ES-I3 (cell line): ENCODE results near the gene NTN4.
A peak's percentile ranks its signal among the peaks of the same experiment; 100 is the strongest.
"Not testable (repeated sequence)": the region's sequence is repeated elsewhere in the genome, so short reads cannot be mapped to it uniquely, and the experiment has no call there.

Experiments
- H3K36me3 ChIP-seq: 2 replicates; pipeline ENCODE4 v1.6.1; 2013; ENCODE audit warnings: mild to moderate bottlenecking, low read length, control low read depth, moderate library complexity; ENCODE audit not compliant: insufficient read depth
- H3K4me1 ChIP-seq: 2 replicates; pipeline ENCODE4 v1.6.1; 2013; ENCODE audit warnings: mild to moderate bottlenecking, control low read depth, low read length; ENCODE audit not compliant: insufficient read depth
- H3K9ac ChIP-seq: 2 replicates; pipeline ENCODE4 v1.6.1; 2013; ENCODE audit warnings: low read depth, mild to moderate bottlenecking, low read length, moderate library complexity
- H3K9me3 ChIP-seq: 2 replicates; pipeline ENCODE4 v1.6.1; 2013; ENCODE audit warnings: mild to moderate bottlenecking, low read length, moderate library complexity; ENCODE audit not compliant: control insufficient read depth, insufficient read depth

Gene NTN4

DNA sequence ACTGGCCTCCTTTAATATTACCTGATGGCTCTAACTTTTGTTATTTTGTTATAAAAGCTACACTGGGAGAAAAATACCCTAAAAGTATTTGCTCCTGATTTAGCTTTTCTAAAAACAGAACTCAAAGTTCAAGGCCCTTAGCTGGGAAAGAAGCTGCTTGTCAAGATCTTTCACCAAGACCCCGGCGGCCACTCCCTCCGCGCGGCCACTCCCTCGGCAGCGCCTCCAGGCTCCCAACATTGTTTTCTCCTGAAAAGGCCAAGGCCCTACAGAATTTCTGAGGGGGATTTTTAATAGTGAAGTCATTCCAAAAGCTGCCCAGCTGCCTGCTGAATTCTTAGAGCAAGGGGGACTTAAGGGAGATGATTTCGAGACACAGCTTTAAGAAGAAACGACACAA lies 96.4 kb downstream of the NTN4 start:
- Histone ChIP-seq H3K36me3 (no peaks in the 10 kb centered on the region), H3K9me3 (no peaks in the 10 kb centered on the region), H3K4me1 (peaks cover 7% of the 10 kb centered on the region; the same call in 1 of the 2 replicates), H3K9ac (peak overlapping the region; percentile 32; the same call in 1 of the 2 replicates)

DNA sequence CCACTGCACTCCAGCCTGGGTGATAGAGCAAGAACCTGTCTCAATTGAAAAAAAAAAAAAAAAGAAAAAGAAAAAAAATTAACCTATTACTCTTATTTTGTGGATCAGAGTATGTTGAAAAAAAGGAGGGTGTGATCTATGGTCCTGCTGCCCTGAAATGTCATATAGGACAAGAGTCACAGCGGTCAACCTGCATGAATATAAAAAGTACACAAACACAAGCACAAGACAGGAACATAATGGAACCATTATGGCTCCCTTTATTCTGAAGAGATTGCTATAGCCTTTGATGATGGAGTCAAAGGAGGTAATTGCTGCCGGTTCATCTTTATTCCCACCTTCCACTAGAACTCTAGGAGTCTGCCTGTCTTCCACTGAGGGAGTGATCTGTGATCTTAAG lies 96.9 kb downstream of the NTN4 start:
- no peaks in the 10 kb centered on the region for H3K36me3 ChIP-seq
- H3K4me1 ChIP-seq: peaks cover 7% of the 10 kb centered on the region; the same call in 1 of the 2 replicates
- no peaks in the 10 kb centered on the region for H3K9me3 ChIP-seq
- peak overlapping the region; percentile 32; the same call in 1 of the 2 replicates for H3K9ac ChIP-seq

DNA sequence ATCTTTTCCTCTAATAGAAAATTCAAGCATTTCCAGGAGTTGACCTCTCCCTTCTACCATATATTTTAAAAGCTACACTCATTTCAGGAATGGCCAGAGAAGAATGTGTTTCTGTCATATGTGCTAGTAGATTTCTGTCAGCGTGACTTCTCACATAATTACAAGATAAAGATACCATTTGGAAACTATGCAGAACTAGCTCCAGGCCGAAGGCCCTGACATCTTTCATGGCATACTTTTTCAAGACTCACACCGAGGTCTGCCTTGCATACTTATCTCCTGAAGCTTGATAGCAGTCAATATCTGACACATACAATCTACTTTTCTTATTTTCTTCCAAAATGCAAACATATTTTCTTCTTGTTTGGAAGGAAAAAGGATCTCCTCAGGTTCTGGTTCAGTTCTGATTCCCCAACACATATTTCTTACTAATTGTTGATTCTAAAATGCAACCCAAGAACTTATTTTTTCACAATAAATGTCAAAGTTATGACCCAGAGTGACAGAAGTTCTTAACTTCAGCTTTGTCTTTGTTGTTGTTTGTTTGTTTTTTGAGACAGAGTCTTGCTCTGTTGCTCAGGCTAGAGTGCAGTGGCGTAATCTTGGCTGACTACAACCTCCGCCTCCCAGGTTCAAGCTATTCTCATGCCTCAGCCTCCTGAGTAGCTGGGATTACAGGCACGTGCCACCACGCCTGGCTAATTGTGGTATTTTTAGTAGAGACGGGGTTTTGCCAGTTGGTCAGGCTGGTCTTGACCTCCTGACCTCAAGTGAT lies 99.5 kb downstream of the NTN4 start:
- peaks cover 7% of the 10 kb centered on the region; the same call in 1 of the 2 replicates for H3K4me1 ChIP-seq
- no peak overlapping the region for H3K9ac ChIP-seq
- H3K9me3 ChIP-seq: no peaks in the 10 kb centered on the region
- H3K36me3 ChIP-seq: no peaks in the 10 kb centered on the region

DNA sequence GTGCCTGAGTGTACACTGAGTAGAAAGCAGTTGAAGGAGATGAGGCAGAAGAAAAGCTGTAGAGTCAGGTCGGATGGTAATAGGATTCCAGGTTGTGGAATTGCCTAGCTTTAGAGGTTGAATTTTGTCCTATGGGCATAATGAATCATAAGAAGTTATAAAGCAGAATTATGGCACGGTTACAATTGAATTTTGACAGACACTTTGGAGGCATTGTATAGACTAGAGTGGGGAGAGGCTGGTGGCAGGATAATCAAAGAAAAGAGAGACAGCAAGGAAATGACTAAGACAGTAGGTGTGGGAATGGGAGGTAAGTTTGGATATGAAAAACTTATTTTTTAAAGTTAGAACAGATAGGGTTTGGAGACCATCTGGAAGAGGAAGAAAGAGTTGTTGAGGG lies 102.6 kb downstream of the NTN4 start:
- Histone ChIP-seq H3K4me1 (0 out of 2 replicates have a peak, but pooled peaks cover 2% of the 10 kb centered on the region), H3K36me3 (no peaks in the 10 kb centered on the region), H3K9me3 (no peaks in the 10 kb centered on the region)

GRCh38 chr12:95683418-95683817 lies 107.1 kb downstream of the NTN4 start:
- Histone ChIP-seq H3K9ac (no peak overlapping the region), H3K9me3 (no peaks in the 10 kb centered on the region), H3K36me3 (no peaks in the 10 kb centered on the region), H3K4me1 (no peaks in the 10 kb centered on the region)

More for the DNA sequence above, 102.6 kb downstream of the NTN4 start:
- H3K9ac ChIP-seq: no peak overlapping the region

DNA sequence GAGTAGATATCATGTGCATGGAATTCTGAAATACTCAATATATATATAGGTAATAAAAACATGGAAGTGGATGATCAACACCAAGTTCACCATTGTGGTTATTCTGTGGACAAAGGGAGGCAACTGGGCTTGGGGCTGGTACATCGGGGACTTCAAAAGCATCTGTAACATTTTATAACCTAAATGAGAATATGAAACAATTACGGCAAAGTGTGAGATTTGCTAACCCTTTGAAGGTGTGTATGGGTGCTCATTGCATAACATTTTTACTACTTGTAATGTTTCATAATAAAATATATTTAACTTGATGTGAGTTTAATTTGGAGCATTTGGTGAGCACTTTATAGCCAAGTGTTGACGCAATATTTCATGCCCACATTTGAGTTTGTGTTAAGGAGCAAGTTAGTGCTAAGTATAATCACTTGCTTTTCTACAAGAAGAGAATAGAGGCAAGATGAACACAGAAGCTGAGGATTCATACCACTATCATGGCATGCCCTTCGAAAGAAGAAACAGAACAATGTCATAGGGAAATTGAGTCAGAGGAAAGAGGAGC lies 109.3 kb downstream of the NTN4 start:
- Histone ChIP-seq H3K9me3 (no peaks in the 10 kb centered on the region), H3K4me1 (no peaks in the 10 kb centered on the region), H3K36me3 (no peaks in the 10 kb centered on the region), H3K9ac (no peak overlapping the region)

DNA sequence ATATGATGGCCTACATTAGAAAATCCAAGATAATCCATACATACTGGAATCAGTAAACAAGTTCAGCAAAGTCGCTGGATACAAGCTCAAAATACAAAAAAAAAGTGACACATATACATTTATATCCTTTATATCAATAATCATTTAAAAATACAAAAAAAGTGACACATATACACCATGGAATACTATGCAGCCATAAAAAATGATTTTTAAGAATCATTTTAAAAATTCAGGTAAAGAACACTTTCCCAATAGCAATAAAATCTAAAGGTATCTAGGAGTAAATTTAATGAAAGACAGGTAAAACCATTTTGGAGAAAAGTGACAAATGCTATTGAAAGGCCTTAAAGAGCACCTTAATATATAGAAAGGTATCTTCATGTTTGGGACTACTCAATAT lies 111.9 kb downstream of the NTN4 start:
- Histone ChIP-seq H3K4me1 (no peaks in the 10 kb centered on the region), H3K9me3 (no peaks in the 10 kb centered on the region), H3K36me3 (no peaks in the 10 kb centered on the region), H3K9ac (no peak overlapping the region)

DNA sequence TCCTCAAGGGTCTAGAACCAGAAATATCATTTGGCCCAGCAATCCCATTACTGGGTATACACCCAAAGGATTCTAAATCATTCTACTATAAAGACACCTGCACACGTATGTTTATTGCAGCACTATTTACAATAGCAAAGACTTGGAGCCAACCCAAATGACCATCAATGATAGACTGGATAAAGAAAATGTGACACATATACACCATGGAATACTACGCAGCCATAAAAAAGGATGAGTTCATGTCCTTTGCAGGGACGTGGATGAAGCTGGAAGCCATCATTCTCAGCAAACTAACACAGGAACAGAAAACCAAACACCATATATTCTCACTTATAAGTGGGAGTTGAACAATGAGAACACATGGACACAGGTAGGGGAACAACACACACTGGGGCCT lies 112.8 kb downstream of the NTN4 start:
- H3K36me3 ChIP-seq, H3K9me3 ChIP-seq, H3K4me1 ChIP-seq, H3K9ac ChIP-seq: not testable (repeated sequence)

GRCh38 chr12:95674631-95675030 lies 115.9 kb downstream of the NTN4 start:
- Histone ChIP-seq H3K9me3 (no peaks in the 10 kb centered on the region), H3K36me3 (no peaks in the 10 kb centered on the region; the same call in 1 of the 2 replicates), H3K9ac (no peak overlapping the region), H3K4me1 (no peaks in the 10 kb centered on the region)

- no peaks in the 10 kb centered on the region; the same call in 1 of the 2 replicates for H3K36me3 ChIP-seq
- no peak overlapping the region for H3K9ac ChIP-seq
- no peaks in the 10 kb centered on the region for H3K9me3 ChIP-seq
- no peaks in the 10 kb centered on the region for H3K4me1 ChIP-seq
Observed at GRCh38 chr12:95674163-95674562, 116.4 kb downstream of the NTN4 start.

- no peak overlapping the region for H3K9ac ChIP-seq
- H3K4me1 ChIP-seq: no peaks in the 10 kb centered on the region
- H3K9me3 ChIP-seq: no peaks in the 10 kb centered on the region
- no peaks in the 10 kb centered on the region; the same call in 1 of the 2 replicates for H3K36me3 ChIP-seq
Observed at GRCh38 chr12:95673576-95673975, 117.0 kb downstream of the NTN4 start.

GRCh38 chr12:95672166-95672565 lies 118.4 kb downstream of the NTN4 start:
- Histone ChIP-seq H3K9ac (no peak overlapping the region), H3K4me1 (no peaks in the 10 kb centered on the region), H3K36me3 (no peaks in the 10 kb centered on the region; the same call in 1 of the 2 replicates), H3K9me3 (no peaks in the 10 kb centered on the region)

DNA sequence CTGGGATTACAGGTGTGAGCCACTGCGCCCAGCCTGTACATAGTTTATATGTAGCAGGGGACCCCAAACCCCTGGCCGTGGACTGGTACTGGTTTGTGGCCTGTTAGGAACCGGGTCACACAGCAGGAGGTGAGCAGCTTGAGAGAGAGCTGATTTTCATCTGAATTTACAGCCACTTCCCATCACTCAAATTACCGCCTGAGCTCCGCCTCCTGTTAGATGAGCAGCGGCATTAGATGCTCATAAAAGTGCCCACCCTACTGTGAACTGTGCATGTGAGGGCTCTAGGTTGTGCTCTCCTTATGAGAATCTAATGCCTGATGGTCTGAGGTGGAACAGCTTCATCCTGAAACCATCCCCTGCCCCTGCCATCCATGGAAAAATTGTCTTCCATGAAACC lies 119.3 kb downstream of the NTN4 start:
- no peaks in the 10 kb centered on the region for H3K9me3 ChIP-seq
- H3K4me1 ChIP-seq: no peaks in the 10 kb centered on the region
- no peaks in the 10 kb centered on the region; the same call in 1 of the 2 replicates for H3K36me3 ChIP-seq
- no peak overlapping the region for H3K9ac ChIP-seq

GRCh38 chr12:95663525-95663924 lies 127.0 kb downstream of the NTN4 start:
- Histone ChIP-seq H3K9ac (no peak overlapping the region), H3K36me3 (no peaks in the 10 kb centered on the region), H3K4me1 (no peaks in the 10 kb centered on the region), H3K9me3 (no peaks in the 10 kb centered on the region)

DNA sequence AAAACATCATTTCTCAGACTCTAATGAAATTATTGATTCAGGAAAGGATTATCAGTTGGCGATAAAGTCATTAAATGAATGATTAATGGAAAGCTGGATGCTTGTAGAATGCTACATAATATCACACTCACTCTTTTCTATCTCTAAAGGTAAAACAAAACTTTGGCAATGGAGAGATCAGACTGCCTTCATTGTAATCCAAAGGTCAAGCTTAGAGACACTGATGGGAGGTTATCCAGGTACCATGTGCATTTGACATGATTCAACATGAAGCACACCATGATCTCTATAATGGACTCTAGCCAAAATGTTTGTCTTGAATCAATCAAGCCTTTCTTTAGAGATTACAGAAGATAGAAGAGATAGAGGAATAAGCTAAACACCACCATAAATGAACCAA lies 129.2 kb downstream of the NTN4 start:
- H3K9ac ChIP-seq: no peak overlapping the region
- no peaks in the 10 kb centered on the region for H3K9me3 ChIP-seq
- H3K36me3 ChIP-seq: no peaks in the 10 kb centered on the region
- no peaks in the 10 kb centered on the region for H3K4me1 ChIP-seq
